Activated gamma-delta T cell (primary cell): ENCODE results near the gene SENP8.

Source experiments
- DNase-seq: peaks from one replicate; lab custom pipeline; 2025; lab: John Stamatoyannopoulos, UW

Gene SENP8

GRCh38 chr15:72175186-72176044, 57.2 kb downstream of the SENP8 start:
- no peak for DNase-seq

GRCh38 chr15:72176159-72176558, 58.0 kb downstream of the SENP8 start:
- no peak for DNase-seq

- DNase-seq = no peak
Measured at GRCh38 chr15:72176743-72177142, 58.5 kb downstream of the SENP8 start.

DNA sequence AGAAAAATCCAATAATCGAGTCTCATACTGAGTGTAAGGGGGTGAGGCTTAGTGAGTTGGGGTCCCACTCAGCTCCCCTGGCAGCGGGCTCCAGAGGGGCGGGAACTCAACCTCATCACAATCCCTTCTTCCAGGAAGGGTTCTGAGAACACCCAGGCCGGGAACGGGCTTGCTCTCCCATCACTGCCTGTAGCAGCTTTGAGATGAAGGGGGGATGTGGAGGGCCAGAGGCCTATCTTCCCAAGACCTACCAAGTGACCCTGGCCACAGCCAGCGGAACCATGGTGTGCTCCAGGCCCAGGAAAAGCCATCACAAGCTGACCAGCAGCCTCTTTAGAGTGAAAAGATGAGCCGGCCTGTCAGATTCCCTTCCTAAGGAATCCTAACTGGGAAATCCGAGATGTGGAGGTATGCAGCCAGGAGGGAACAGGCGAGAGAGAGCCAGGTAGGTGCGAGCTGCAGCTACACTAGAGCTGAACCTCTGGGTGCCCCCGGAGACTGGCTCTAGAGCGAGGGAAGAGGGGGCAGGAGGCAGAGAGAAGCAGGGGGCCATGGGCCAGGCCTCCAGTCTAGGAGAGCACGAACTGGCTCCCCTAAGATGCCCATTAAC, 60.9 kb downstream of the SENP8 start:
- no peak for DNase-seq

GRCh38 chr15:72179950-72180581, 61.9 kb downstream of the SENP8 start:
- DNase-seq = no peak

DNA sequence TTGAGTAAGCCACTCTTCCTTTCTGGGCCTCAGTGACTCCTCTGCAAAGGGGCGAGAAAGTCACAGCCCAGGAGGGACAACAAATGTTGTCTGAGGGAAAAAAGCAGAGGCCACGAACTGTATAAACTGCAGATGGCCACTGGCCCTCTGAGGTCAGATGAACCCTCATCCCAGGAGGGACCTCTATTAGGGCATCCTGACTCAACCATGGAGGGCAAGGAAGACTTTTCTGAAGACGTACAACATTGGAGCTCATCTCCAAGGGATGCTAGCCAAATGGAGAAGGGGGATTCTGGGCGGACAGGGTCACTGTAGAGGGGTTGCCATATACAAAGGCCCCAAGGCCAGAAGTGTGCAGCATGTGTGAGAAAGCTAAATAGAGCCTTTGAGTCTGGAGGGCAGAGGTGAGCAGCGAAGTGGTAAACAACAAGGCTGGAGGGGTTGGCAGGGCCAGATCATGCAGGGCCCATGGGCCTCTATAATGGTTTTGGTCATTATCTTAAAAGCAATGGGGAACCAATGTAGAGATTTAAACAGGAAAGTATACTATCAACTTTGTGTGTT, 62.6 kb downstream of the SENP8 start:
- no peak for DNase-seq

- no peak for DNase-seq
Measured at GRCh38 chr15:72182244-72182643, 64.0 kb downstream of the SENP8 start.

GRCh38 chr15:72182673-72183072, 64.5 kb downstream of the SENP8 start:
- DNase-seq = no peak

DNA sequence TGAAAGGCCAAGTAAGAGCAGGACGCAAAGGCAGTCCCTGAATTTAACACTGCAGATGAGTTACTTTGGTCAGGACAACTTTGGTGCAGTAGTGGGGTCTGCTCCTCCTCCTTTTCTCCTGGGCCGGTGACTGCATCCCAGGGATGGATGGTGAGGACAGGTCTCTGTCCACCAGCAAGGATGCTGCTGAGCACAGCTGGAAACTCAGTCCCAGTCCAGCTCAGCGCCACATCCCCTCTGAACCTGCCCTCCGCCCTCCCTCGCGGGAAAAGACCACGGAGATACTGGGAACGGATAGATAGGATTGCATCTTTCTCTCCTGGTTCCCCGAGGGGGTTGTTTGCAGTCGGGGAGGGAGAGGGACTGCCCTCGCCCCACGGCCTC, 65.6 kb downstream of the SENP8 start:
- DNase-seq = no peak

- DNase-seq = no peak
Measured at GRCh38 chr15:72184165-72184811, 66.1 kb downstream of the SENP8 start.

DNA sequence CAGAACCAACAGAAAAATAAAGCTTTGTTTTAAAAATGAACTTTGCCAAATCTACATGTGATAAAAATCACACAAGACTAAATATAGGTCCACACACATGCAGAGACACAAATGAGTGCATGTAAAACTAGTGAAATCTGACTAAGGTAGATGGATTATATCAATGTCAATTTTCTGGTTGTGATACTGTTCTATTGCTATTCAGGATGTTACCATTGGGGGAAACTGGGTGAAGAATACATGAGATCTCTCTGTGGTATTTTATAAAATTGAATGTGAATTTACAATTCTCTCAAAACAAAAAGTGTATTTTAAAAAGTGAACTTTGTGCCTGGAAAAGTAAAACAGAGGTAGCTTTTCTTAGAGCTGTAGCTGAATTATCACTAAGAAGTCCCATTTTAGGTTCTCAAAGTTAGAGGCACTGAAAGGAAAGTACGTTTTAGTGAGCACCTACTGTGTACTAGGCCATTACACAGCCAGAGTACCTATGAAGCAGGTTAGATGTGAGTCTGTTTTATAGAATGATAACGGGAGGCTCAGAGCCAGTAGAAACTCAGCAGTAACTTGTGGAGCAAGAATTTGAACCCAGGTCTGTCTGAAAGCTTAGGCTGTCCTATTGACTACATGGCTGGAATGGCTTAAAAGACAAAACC, 71.2 kb downstream of the SENP8 start:
- DNase-seq = no peak

DNA sequence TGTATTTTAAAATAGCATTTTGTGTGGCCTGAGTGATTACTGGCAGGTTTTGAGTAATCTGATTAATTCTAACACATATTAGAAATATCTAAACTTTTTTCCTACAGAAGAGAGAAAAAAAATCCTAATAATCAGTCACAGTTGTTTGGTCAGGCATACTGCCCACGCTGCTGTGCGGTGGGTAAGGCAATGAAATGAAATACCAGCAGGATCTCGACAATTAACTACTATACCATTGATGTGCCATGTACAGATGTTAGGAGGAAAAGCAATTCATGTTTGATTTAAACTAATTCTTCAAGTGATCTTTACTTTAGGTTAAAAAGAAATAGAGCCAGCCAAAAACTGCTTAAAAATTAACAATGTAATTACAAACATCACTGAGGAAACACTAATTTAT, 74.2 kb downstream of the SENP8 start:
- DNase-seq = no peak
